ENCODE measurements around the gene CHST15. TPM values are rescaled to one million over a fixed set of nuclear protein-coding genes. Genes with fewer than 3 reads are reported as not detected.

The CHST15 gene
- polyA plus RNA-seq, 1 experiment: 3.2 TPM

- CTCF ChIA-PET: interaction anchor here (0.5 kb wide), 1 partner anchor 1358 kb away, joined by 3 read pairs; no protein-coding TSS in a partner anchor
- POLR2A ChIA-PET: no interaction called here
- no peak for TF ChIP-seq CTCF (IDR thresholded peaks at IDR 0.05; ENCODE audit: low read depth, low read length)
Observed at GRCh38 chr10:124124123-124124768, 30.8 kb upstream of the CHST15 start.

GRCh38 chr10:124123156-124123555, 29.8 kb upstream of the CHST15 start:
- ChIA-PET POLR2A (no interaction called here), CTCF (no interaction called here)
- no peaks in the 10 kb centered on the region for H3K27me3 ChIP-seq (ENCODE audit: control insufficient read depth, insufficient read depth, low read length)
- DNase-seq (ENCODE audit: low read depth, low spot score): no peak
- no peak for TF ChIP-seq CTCF (IDR thresholded peaks at IDR 0.05; ENCODE audit: low read depth, low read length)
- no peak overlapping the region for H3K4me3 ChIP-seq (ENCODE audit: low read depth, low read length)
- H3K9me3 ChIP-seq (ENCODE audit: control insufficient read depth, insufficient read depth, low read length): peaks cover 4% of the 10 kb centered on the region; the same call in 1 of the 2 replicates
- no peak overlapping the region for H3K27ac ChIP-seq (ENCODE audit: low read depth, low read length)

More at GRCh38 chr10:124124123-124124768, 30.8 kb upstream of the CHST15 start:
- peaks cover 14% of the 10 kb centered on the region; the same call in 1 of the 2 replicates for H3K9me3 ChIP-seq (ENCODE audit: control insufficient read depth, insufficient read depth, low read length)
- H3K4me3 ChIP-seq (ENCODE audit: low read depth, low read length): no peak overlapping the region
- DNase-seq (ENCODE audit: low read depth, low spot score): no peak
- H3K27me3 ChIP-seq (ENCODE audit: control insufficient read depth, insufficient read depth, low read length): no peaks in the 10 kb centered on the region
- H3K27ac ChIP-seq (ENCODE audit: low read depth, low read length): no peak overlapping the region

- TF ChIP-seq CTCF (IDR thresholded peaks at IDR 0.05; ENCODE audit: low read depth, low read length): no peak
- DNase-seq (ENCODE audit: low read depth, low spot score): no peak
- H3K27me3 ChIP-seq (ENCODE audit: control insufficient read depth, insufficient read depth, low read length): peaks cover 2% of the 10 kb centered on the region
- H3K9me3 ChIP-seq (ENCODE audit: control insufficient read depth, insufficient read depth, low read length): no peaks in the 10 kb centered on the region; the same call in 1 of the 2 replicates
- POLR2A ChIA-PET: no interaction called here
- H3K4me3 ChIP-seq (ENCODE audit: low read depth, low read length): no peak overlapping the region
- no peak overlapping the region for H3K27ac ChIP-seq (ENCODE audit: low read depth, low read length)
- CTCF ChIA-PET: no interaction called here
Observed at GRCh38 chr10:124122211-124122610, 28.8 kb upstream of the CHST15 start.

- Histone ChIP-seq H3K9me3 (ENCODE audit: control insufficient read depth, insufficient read depth, low read length) (no peaks in the 10 kb centered on the region; the same call in 1 of the 2 replicates), H3K4me3 (ENCODE audit: low read depth, low read length) (no peak overlapping the region), H3K27me3 (ENCODE audit: control insufficient read depth, insufficient read depth, low read length) (peaks cover 2% of the 10 kb centered on the region), H3K27ac (ENCODE audit: low read depth, low read length) (no peak overlapping the region)
- ChIA-PET POLR2A (no interaction called here), CTCF (no interaction called here)
- no peak for TF ChIP-seq CTCF (IDR thresholded peaks at IDR 0.05; ENCODE audit: low read depth, low read length)
- no peak for DNase-seq (ENCODE audit: low read depth, low spot score)
Observed at GRCh38 chr10:124120410-124121061, 27.1 kb upstream of the CHST15 start.

GRCh38 chr10:124119946-124120345, 26.5 kb upstream of the CHST15 start:
- TF ChIP-seq CTCF (IDR thresholded peaks at IDR 0.05; ENCODE audit: low read depth, low read length): no peak
- no peaks in the 10 kb centered on the region; the same call in 1 of the 2 replicates for H3K9me3 ChIP-seq (ENCODE audit: control insufficient read depth, insufficient read depth, low read length)
- DNase-seq (ENCODE audit: low read depth, low spot score): no peak
- peaks cover 2% of the 10 kb centered on the region for H3K27me3 ChIP-seq (ENCODE audit: control insufficient read depth, insufficient read depth, low read length)
- no peak overlapping the region for H3K4me3 ChIP-seq (ENCODE audit: low read depth, low read length)
- H3K27ac ChIP-seq (ENCODE audit: low read depth, low read length): no peak overlapping the region
- CTCF ChIA-PET: no interaction called here
- POLR2A ChIA-PET: no interaction called here
